ENCODE measurements around the gene SGK1. TPM values are rescaled to one million over a fixed set of nuclear protein-coding genes. Genes with fewer than 3 reads are reported as not detected.
"Not testable (repeated sequence)": the region's sequence is repeated elsewhere in the genome, so short reads cannot be mapped to it uniquely, and the experiment has no call there.

SGK1 gene
- polyA plus RNA-seq, 3 donors = 72.5 to 78.4 (median 72.9) TPM

GRCh38 chr6:134195164-134195906, 122.6 kb downstream of the SGK1 start:
- no peak for DNase-seq

DNA sequence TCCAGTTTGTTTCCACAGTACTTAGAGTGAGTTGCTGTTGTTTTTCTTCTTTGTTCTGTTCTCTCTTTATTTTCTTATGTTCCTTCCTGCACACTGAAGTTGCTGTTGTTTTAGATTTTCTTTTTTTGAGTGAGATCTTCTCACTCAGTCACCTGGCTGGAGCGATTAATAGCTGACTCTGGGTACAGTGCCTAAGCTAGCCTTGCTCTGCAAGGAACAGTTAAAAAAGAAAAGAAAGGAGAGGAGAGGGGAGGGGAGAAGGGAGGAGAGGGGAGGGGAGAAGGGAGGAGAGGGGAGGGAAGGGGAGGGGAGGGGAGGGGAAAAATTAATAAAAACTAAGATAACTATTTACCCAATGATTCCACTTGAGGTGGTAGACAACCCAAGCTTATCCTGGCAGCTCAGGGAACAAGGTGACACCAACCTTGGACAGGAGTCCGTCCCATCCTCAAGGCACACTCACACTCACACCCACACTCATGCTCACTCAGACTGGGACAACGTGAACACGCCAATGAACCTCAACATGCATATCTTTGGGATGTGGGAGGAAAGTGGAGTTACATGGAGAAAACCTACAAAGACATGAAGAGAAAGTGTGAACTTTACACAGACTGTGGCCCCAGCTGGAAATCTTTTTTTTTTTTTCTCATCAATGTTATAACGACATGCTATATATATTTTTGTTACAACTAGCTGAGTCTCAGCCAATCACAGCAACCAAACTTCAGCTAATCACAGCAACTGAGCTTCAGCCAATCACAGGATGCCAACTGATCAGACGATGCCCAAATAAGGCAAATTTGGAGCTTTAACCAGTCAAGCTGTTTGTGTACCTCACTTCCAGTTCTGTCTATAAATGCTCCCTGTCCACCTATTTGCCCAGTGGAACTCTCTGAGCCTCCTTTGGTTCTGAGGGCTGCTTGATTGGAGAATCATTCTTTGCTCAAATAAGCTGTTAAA, 124.1 kb downstream of the SGK1 start:
- no peak for DNase-seq

DNA sequence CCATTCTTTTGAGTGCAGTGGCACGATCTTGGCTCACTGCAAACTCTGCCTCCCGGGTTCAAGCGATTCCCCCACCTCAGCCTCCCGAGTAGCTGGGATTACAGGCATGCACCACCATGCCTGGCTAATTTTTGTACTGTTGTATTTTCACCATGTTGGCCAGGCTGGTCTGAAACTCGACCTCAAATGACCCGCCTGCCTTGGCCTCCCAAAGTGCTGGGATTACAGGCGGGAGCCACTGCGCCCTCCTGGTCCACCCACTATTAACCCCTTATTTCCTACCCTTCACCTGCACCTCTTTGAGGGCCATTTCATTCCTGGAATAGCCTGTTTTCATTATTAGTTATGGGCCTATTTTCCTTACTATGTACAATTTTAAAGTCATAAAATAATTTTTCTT, 125.3 kb downstream of the SGK1 start:
- not testable (repeated sequence) for DNase-seq

DNA sequence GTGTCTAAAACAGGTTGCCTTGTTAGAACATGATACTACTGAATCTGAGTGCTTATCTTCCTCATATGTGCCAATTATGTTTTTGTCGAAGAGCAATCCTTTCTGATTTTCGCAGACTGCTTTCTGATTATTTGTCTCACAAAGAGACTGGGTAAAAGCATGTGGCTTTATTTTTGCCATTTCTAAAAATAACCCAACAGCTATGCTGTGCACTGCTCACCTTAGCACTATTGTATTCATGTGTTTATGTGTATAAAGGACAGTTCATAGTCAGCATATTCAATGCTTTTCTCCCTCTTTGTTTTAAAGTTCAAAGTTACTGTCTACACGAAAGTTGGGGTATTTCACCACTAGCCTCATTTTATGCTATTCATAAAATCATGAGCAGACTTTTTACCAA, 127.0 kb downstream of the SGK1 start:
- no peak for DNase-seq

DNA sequence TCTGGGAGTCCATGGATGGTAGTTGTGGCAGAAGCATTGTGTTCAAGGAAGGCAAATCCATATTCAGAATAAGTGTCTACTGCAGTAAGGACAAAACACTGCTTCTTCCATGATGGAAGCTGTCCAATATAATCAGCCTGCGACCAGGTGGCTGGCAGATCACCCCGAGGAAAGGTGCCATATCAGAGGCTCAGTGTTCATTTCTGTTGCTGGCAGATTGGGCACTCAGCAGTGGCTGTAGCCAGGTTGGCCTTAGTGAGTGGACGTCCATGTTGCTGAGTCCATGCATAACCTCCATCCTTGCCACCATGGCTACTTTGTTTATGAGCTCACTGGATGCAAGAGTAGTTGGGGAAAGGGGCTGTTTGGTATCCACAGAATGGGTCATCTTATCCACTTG, 130.2 kb downstream of the SGK1 start:
- no peak for DNase-seq

DNA sequence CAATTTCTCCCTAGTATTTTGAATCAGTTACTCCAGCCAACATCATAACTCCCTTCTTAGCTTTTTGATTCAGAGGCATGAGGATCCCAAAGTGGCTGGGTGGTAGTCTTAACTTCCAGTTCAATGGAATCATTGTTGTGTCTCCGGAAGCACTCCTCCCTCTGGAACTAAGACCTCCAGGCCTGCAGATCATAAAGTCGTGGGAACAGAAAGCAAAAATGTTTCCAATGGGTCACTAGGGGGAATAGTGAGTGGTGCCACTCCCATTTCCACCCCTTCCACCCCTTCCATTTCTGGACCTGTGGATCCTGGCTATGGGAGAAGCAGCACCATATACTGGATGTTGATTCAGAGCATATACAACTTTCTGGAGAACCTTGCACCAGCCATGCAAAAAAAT, 130.8 kb downstream of the SGK1 start:
- DNase-seq = no peak

- no peak for DNase-seq
These were observed 131.6 kb downstream of the SGK1 start for GRCh38 chr6:134186355-134186754.

GRCh38 chr6:134185277-134185676, 132.6 kb downstream of the SGK1 start:
- no peak for DNase-seq

GRCh38 chr6:134183844-134184243, 134.1 kb downstream of the SGK1 start:
- DNase-seq = no peak

DNA sequence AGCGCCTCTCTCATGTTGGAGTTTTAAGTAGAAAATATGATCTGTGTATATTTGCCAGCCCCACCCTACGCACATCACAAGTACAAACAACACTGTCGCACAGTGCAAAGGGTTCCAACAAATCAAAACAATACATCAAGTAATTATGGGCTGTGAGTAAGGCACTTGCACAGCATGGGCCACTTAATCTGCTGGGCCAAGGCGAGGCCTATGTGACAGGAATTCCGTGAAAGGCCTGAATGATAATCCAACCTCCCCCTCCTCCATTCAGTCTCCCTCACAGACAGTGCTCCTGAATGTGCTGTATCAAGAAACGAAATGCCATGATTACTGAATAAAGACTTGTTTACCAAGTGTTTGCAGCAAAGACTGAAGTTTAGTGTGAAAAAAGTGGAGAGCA, 135.4 kb downstream of the SGK1 start:
- no peak for DNase-seq

- not testable (repeated sequence) for DNase-seq
These were observed 136.2 kb downstream of the SGK1 start for GRCh38 chr6:134181726-134182125.

GRCh38 chr6:134181251-134181650, 136.7 kb downstream of the SGK1 start:
- DNase-seq = not testable (repeated sequence)

- not testable (repeated sequence) for DNase-seq
These were observed 137.4 kb downstream of the SGK1 start for GRCh38 chr6:134180540-134180939.

GRCh38 chr6:134178161-134179044, 139.5 kb downstream of the SGK1 start:
- DNase-seq = peak; percentile 90

DNA sequence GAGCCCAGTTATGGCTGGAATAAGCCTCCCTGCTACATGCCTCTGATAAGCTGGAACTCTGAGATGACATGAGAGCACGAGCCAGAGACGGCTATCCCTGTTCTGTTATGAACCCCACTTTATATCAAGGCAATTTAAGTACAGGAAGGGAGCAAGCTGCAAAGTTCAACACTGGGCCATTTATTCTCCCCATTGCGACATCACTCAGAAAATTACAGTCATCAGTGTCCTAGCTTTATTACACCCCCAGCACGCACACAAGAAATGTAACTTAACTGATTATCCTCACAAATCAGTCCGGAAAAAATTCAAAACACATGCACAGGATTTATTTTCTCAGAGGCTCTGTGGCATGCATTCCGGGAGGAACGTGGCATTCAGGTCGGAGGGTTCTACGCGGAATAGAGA, 140.2 kb downstream of the SGK1 start:
- DNase-seq = no peak

- no peak for DNase-seq
These were observed 140.7 kb downstream of the SGK1 start for GRCh38 chr6:134177236-134177635.

DNA sequence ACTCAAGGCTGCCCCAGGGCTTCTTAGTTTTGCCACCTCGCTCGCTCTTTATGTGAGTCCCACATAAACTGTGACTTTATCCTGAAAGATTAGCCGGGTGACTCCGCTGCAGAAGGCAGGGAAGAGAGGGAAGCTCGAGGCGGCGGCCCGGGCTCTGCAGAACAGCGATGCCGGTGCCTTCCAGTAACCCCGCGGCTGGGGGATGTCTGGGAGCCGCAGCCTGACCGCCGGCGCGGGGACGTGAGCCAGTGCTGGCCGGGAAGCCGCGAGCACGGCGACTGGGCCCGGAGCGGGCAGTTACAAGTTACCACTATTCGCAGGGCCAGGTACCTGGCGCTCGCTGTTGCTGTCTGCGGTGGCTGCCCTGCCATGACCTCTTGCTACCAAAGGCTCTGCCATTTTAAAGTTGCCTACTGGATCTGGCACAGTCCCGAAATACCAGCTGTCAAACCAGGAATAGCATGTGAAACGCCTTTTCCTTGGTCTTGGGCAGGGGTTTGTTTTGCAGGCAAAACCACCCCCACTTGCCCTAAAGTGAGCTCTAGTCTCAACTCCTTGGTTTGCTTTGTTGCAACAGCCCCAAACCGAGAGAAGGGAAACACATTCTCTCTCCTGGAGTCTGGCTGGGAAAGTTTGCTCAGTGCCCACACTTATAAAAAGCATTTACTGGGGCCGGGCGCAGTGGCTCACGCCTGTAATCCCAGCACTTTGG, 141.5 kb downstream of the SGK1 start:
- DNase-seq = no peak

DNA sequence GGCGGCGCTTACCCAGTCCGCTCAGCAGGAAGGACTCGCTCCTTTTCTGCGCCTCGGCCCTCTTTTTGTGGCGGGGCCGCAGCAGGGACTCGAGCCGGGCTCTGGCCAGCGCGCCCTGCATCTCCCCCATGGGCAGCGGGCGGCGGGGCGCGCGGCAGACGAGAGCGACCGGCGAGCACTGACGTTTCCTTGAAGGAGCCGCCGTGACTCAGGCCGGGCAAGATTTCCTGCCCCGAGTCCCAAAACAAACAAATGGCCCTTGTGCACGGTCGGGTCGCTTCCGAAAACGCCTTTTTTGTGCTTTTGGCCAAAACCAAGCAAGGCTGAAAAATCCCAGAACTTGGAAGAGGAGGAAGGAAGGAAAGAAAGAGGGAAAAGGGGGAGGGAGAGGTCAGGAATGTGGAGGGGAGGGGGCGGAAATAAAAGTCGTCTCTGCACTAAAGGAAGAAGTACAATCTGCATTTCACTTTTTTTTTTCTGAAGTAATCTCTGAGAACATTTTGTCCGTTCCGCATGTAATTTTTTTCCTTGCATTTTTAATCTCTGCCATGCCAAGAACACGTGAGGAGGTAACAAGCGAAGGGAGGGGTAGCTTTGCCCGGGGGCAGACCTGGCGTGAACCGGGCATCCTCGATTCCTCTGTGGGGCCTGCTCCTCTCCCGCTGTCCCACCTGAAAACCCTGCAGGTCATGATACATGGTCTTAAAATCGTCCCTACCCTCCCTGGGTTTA, 142.2 kb downstream of the SGK1 start:
- DNase-seq = no peak

GRCh38 chr6:134174672-134175531, 143.0 kb downstream of the SGK1 start:
- peak; percentile 88 for DNase-seq
